Sigmoid colon (tissue), 7 donors: ENCODE measurements around the gene XYLT1. TPM values are rescaled to one million over a fixed set of nuclear protein-coding genes. Genes with fewer than 3 reads are reported as not detected.

Source experiments
- DNase-seq: peaks from one replicate; pipeline ENCODE4 v3.0.0-alpha.2; 2019
- H3K27ac ChIP-seq, 4 donors: fragments of 200-600 bp; sonication (generic); one replicate each; pipeline ENCODE4 v1.5.1; 2016 to 2019; ENCODE audit warnings: mild to moderate bottlenecking in 1 of 4
- H3K27me3 ChIP-seq, 3 donors: fragments of 200-600 bp; sonication (generic); one replicate each; pipeline ENCODE4 v1.5.1; 2019; ENCODE audit warnings: mild to moderate bottlenecking in 1 of 3
- H3K36me3 ChIP-seq, 4 donors: fragments of 200-600 bp; sonication (generic); one replicate each; pipeline ENCODE4 v1.5.1; 2016 to 2019
- H3K4me1 ChIP-seq, 4 donors: fragments of 200-600 bp; sonication (generic); one replicate each; pipeline ENCODE4 v1.5.1; 2017 to 2019
- H3K4me3 ChIP-seq, 4 donors: fragments of 200-600 bp; sonication (generic); one replicate each; pipeline ENCODE4 v1.5.1; 2017 to 2019; ENCODE audit warnings: mild to moderate bottlenecking in 2 of 4, moderate library complexity in 1 of 4
- H3K9me3 ChIP-seq, 4 donors: fragments of 200-600 bp in 3 of 4; sonication (generic) in 3 of 4; one replicate each; pipeline versions ENCODE4 v1.5.1 to v1.6.1; 2013 to 2019
- EP300 ChIP-seq, 4 donors: sonication (generic); formaldehyde crosslinking; IDR thresholded peaks; one replicate each; pipeline ENCODE4 v1.6.1; 2017; ENCODE audit warnings: antibody characterized with exemption in 4 of 4
- POLR2A ChIP-seq, 2 donors: fragments of 450-650 bp; IDR thresholded peaks; one replicate each; pipeline ENCODE4 v1.6.1; 2016; ENCODE audit warnings: antibody characterized with exemption in 2 of 2, mild to moderate bottlenecking in 2 of 2, moderate library complexity in 2 of 2
- POLR2AphosphoS5 ChIP-seq, 4 donors: sonication (generic); formaldehyde crosslinking; IDR thresholded peaks; one replicate each; pipeline ENCODE4 v1.6.1; 2017; ENCODE audit warnings: antibody characterized with exemption in 4 of 4
- WGBS, 2 donors: extraction: QIAGEN DNeasy Blood & Tissue Kit; methylation state at CpG; one replicate each; pipeline ENCODE4 v1.1.7; 2013; 5-methylcytosine and 5-hydroxymethylcytosine counted together
- intact Hi-C: fragments of 100-400 bp; cut with DNase I; formaldehyde crosslinking; loops from one replicate; pipeline ENCODE4 v1.15.1; 2023
- polyA plus RNA-seq, 3 donors: library from polyadenylated mRNA; stranded (reverse); fragments of 200-250 nt; gene quantifications; one replicate each; pipeline ENCODE4 v1.2.3, GENCODE V29; 2013
- total RNA-seq, 4 donors: library from RNA; depleted of rRNA; stranded (reverse); fragments of >200 nt; gene quantifications; one replicate each; pipeline ENCODE4 v1.1.0, GENCODE V29; 2016
- TF ChIP-seq, protein P1 (sequence below), 4 experiments: fragments of 450-650 bp in 3 of 4; fragments of 200-600 bp in 1 of 4; IDR thresholded peaks; one replicate each; pipeline ENCODE4 v1.5.1; 2016 to 2019; ENCODE audit warnings: antibody characterized with exemption in 4 of 4, mild to moderate bottlenecking in 3 of 4, moderate library complexity in 2 of 4
- donor health status: healthy with polysubstance abuse.
- donor health status: Bipolar disorder and iron deficiency.
- donor health status: healthy.

XYLT1 gene
- total and polyA plus RNA-seq, 7 donors: 0.60 to 33.2 (median 23.0) TPM

DNA sequence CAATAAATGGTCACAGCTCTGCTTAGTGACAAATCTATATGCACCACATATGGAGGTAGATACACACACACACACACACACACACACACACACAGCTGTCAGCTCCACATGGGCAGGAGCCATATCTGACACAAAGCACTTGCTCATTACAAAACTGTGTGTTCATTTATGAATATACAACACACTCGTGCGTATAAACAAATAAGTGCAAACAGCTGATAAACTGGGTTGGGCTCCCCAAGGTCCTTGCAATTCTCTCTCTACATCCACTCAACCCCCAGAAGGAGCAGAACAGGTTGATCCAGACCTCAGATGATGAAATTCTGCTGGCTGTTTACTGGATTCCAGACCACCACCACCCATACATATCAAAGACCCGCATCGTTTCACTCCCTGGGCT lies 140.7 kb downstream of the XYLT1 start:
- H3K4me1 ChIP-seq: peaks cover 0 to 46% (median 40%) of the 10 kb centered on the region in 4 donors
- no peaks in the 10 kb centered on the region for H3K36me3 ChIP-seq
- H3K27me3 ChIP-seq: no peaks in the 10 kb centered on the region
- 33 to 75% methylated on average over 4 of the region's 4 CpGs for WGBS, 2 donors
- no peak overlapping the region for H3K4me3 ChIP-seq
- H3K27ac ChIP-seq: peak overlapping the region; percentile 80 to 92 (median 87)
- no peak for TF ChIP-seq POLR2A (IDR thresholded peaks at IDR 0.05)
- TF ChIP-seq, protein P1, sequence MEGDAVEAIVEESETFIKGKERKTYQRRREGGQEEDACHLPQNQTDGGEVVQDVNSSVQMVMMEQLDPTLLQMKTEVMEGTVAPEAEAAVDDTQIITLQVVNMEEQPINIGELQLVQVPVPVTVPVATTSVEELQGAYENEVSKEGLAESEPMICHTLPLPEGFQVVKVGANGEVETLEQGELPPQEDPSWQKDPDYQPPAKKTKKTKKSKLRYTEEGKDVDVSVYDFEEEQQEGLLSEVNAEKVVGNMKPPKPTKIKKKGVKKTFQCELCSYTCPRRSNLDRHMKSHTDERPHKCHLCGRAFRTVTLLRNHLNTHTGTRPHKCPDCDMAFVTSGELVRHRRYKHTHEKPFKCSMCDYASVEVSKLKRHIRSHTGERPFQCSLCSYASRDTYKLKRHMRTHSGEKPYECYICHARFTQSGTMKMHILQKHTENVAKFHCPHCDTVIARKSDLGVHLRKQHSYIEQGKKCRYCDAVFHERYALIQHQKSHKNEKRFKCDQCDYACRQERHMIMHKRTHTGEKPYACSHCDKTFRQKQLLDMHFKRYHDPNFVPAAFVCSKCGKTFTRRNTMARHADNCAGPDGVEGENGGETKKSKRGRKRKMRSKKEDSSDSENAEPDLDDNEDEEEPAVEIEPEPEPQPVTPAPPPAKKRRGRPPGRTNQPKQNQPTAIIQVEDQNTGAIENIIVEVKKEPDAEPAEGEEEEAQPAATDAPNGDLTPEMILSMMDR (IDR thresholded peaks at IDR 0.05): no peak
- no peak for TF ChIP-seq EP300 (IDR thresholded peaks at IDR 0.05)
- no peak for TF ChIP-seq POLR2AphosphoS5 (IDR thresholded peaks at IDR 0.05)
- DNase-seq: no peak
- intact Hi-C loops: no loop called here
- no peaks in the 10 kb centered on the region for H3K9me3 ChIP-seq

DNA sequence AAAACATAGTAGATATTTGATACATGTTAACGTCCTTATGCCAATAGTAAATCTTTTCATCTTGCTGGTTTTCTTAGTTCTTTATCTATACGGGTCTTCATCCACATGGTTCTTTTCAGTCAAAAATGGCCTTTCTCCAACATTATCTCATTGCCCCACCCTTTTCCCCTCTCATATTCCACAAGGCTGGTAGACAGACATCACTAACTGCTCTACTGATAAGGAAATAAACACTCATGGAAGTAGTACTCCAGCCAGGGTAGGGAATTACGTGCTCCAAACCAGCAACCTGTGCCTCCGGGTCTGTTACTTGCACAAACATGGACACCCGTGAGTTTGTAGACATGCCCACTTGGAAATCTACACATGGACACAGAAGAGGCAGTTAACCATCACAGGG lies 141.4 kb downstream of the XYLT1 start:
- Histone ChIP-seq H3K9me3 (no peaks in the 10 kb centered on the region), H3K27ac (peak overlapping the region; percentile 80 to 92 (median 87)), H3K4me3 (no peak overlapping the region), H3K4me1 (peaks cover 0 to 43% (median 40%) of the 10 kb centered on the region in 4 donors), H3K27me3 (no peaks in the 10 kb centered on the region), H3K36me3 (no peaks in the 10 kb centered on the region)
- WGBS, 2 donors: 19 to 67% methylated on average over 5 of the region's 5 CpGs
- DNase-seq: no peak
- TF ChIP-seq POLR2A (IDR thresholded peaks at IDR 0.05): no peak
- no peak for TF ChIP-seq EP300 (IDR thresholded peaks at IDR 0.05)
- TF ChIP-seq, protein P1 (IDR thresholded peaks at IDR 0.05): no peak
- TF ChIP-seq POLR2AphosphoS5 (IDR thresholded peaks at IDR 0.05): no peak
- intact Hi-C loops: no loop called here

DNA sequence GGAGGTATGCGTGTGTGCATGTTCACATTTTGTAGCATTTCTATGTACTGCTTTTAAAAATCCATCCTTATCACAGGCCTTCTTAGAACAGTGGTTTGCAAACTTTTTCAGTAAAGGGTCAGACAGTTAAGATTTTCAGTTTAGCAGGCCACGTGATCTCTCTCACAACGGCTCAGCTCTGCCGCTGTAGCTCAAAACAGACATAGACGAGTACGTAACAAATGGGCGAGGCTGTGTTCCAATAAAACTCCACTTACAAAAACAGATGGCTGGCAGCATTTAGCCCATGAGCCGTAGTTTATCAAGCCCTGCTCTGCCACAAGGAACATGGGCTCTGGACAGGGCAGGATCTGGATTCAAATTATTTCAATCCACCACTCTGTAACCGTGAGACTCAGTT lies 141.8 kb downstream of the XYLT1 start:
- 11 to 51% methylated on average over 9 of the region's 9 CpGs for WGBS, 2 donors
- H3K36me3 ChIP-seq: no peaks in the 10 kb centered on the region
- peaks cover 0 to 43% (median 40%) of the 10 kb centered on the region in 4 donors for H3K4me1 ChIP-seq
- H3K27me3 ChIP-seq: no peaks in the 10 kb centered on the region
- no peak overlapping the region for H3K4me3 ChIP-seq
- H3K27ac ChIP-seq: peak overlapping the region; percentile 80 to 92 (median 87)
- H3K9me3 ChIP-seq: no peaks in the 10 kb centered on the region
- peak; percentile 93 for DNase-seq
- peak in 3 of 4 donors; percentile 42 to 64 (median 63) for TF ChIP-seq EP300 (IDR thresholded peaks at IDR 0.05)
- TF ChIP-seq, protein P1 (IDR thresholded peaks at IDR 0.05): no peak
- peak; percentile 66 to 82 (median 70) for TF ChIP-seq POLR2AphosphoS5 (IDR thresholded peaks at IDR 0.05)
- TF ChIP-seq POLR2A (IDR thresholded peaks at IDR 0.05): no peak
- intact Hi-C loops: no loop called here

DNA sequence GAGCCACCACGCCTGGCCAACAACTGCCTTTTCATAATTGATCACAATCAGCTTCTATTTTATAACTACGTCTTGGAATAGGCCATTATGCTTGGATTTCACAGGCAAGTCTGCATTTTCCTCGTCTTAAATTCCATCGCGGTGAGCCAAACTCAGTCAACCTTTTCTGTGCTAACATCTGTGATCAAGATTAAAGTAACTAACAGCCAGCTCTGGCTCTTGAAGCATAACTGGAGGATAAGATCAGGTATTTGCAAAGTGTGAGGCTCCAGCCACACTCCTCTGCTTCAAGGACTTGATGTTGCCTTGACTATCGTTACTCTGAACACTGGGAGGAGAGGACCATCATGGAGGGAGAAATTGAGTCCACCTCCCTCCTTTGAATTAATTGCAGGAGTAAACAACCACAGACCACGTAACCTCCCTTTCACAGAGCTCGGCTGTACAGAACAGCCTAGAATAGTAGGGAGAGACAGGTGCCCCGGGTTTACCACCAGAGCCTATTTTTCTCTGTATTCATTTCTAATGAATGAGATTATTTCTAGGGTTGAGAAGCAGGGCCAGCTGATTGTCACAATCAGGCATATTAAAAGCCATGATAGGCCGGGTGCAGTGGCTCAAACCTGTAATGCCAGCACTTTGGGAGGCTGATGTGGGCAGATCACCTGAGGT lies 143.0 kb downstream of the XYLT1 start:
- Histone ChIP-seq H3K27me3 (no peaks in the 10 kb centered on the region), H3K36me3 (no peaks in the 10 kb centered on the region), H3K4me3 (no peak overlapping the region), H3K9me3 (no peaks in the 10 kb centered on the region), H3K4me1 (peaks cover 0 to 40% (median 37%) of the 10 kb centered on the region in 4 donors), H3K27ac (peak overlapping the region; percentile 80 to 92 (median 87))
- TF ChIP-seq, protein P1 (IDR thresholded peaks at IDR 0.05): no peak
- no peak for TF ChIP-seq EP300 (IDR thresholded peaks at IDR 0.05)
- no peak for TF ChIP-seq POLR2AphosphoS5 (IDR thresholded peaks at IDR 0.05)
- TF ChIP-seq POLR2A (IDR thresholded peaks at IDR 0.05): no peak
- WGBS, 2 donors: 89 to 93% methylated on average over 10 of the region's 10 CpGs
- DNase-seq: peak; percentile 12
- intact Hi-C loops: no loop called here
